Body of pancreas (tissue), 4 donors: ENCODE measurements around the gene DPY19L1. TPM values are rescaled to one million over a fixed set of nuclear protein-coding genes. Genes with fewer than 3 reads are reported as not detected.
"Not testable (repeated sequence)": the region's sequence is repeated elsewhere in the genome, so short reads cannot be mapped to it uniquely, and the experiment has no call there.

Experiments
- ATAC-seq: fragments of 150-250 bp; one replicate; pipeline ENCODE4 v1.9.1; 2016
- DNase-seq, 4 donors: peaks; one replicate each; pipeline ENCODE4 v3.0.0-alpha.2; 2019
- H3K27ac ChIP-seq, 4 donors: fragments of 200-600 bp; sonication (generic); 1 replicate in 3 of 4; 2 replicates in 1 of 4; pipeline versions ENCODE4 v1.5.1 to v1.6.1; 2016 to 2019; ENCODE audit warnings: mild to moderate bottlenecking in 1 of 4, mixed read lengths in 1 of 4, moderate library complexity in 1 of 4
- H3K27me3 ChIP-seq, 2 donors: fragments of 200-600 bp; sonication (generic); one replicate each; pipeline ENCODE4 v1.6.0; 2016; ENCODE audit warnings: mild to moderate bottlenecking in 1 of 2
- H3K36me3 ChIP-seq, 2 donors: fragments of 200-600 bp; sonication (generic); replicated peaks in 1 of 2; 2 replicates each; pipeline ENCODE4 v1.5.1; 2016; ENCODE audit warnings: low read depth in 2 of 2; ENCODE audit not compliant: insufficient read depth in 1 of 2
- H3K4me1 ChIP-seq: fragments of 200-600 bp; sonication (generic); one replicate; pipeline ENCODE4 v1.6.0; 2016
- H3K4me3 ChIP-seq, 2 donors: fragments of 200-600 bp; sonication (generic); 1 replicate in 1 of 2; 2 replicates in 1 of 2; pipeline ENCODE4 v1.5.1; 2016 to 2019
- H3K9me3 ChIP-seq, 3 donors: fragments of 200-600 bp; sonication (generic); 1 replicate in 2 of 3; 2 replicates in 1 of 3; pipeline ENCODE4 v1.5.1; 2016
- POLR2A ChIP-seq, 3 donors: fragments of 450-650 bp; IDR thresholded peaks; one replicate each; pipeline ENCODE4 v1.6.1; 2016; ENCODE audit warnings: antibody characterized with exemption in 3 of 3, mild to moderate bottlenecking in 2 of 3
- WGBS, 2 donors: methylation state at CpG; one replicate each; pipeline ENCODE4 v1.1.5; 2017; 5-methylcytosine and 5-hydroxymethylcytosine counted together
- intact Hi-C: fragments of 100-400 bp; cut with DNase I; formaldehyde crosslinking; loops from one replicate; pipeline ENCODE4 v1.15.1; 2023
- microRNA counts, 2 donors: library from miRNA; unstranded; fragments of <30 nt; microRNA quantifications; one replicate each; lab custom pipeline; 2017
- microRNA-seq, 2 donors: library from miRNA; unstranded; fragments of <30 nt; microRNA quantifications; one replicate each; pipeline ENCODE4, GENCODE V29; 2016; ENCODE audit warnings: borderline number of aligned reads in 2 of 2, borderline replicate concordance in 2 of 2
- small RNA-seq: library from RNA; depleted of rRNA; stranded (forward); fragments of <200 nt; gene quantifications from one replicate; pipeline ENCODE3, GENCODE V24; 2016
- total RNA-seq, 2 donors: library from RNA; depleted of rRNA; stranded (reverse); fragments of >200 nt; gene quantifications; one replicate each; pipeline ENCODE4 v1.1.0, GENCODE V29; 2016
- TF ChIP-seq, protein P1 (sequence below), 7 experiments: fragments of 450-650 bp in 4 of 7; fragments of 200-600 bp in 3 of 7; sonication (generic) in 3 of 7; IDR thresholded peaks; one replicate each; pipeline ENCODE4 v1.5.1; 2016 to 2019; ENCODE audit warnings: antibody characterized with exemption in 7 of 7

The DPY19L1 gene
- total RNA-seq, 2 donors from 2014 or later = 6.6 to 8.8 TPM

DNA sequence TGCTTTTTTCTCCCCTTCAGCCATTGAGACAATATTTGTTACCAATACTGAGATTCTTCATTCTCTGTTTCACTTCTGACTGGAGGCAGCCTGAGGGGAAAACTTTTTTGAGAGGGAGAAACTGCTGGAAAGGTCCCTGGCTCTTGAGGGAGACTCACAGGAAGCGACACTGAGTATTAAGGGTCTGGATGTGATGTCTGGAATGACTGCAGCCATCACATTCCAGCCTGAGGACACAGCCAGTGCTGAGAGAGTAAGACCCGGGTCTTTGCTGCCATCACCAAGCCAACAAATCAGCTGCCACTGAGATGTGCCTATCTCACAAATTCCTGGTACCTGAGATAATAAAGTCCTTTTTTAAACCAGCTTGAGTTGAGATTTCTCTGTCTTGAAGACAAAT lies 157.4 kb downstream of the DPY19L1 start:
- Histone ChIP-seq H3K9me3 (no peaks in the 10 kb centered on the region), H3K36me3 (no peaks in the 10 kb centered on the region), H3K27me3 (no peaks in the 10 kb centered on the region), H3K4me1 (no peaks in the 10 kb centered on the region), H3K27ac (no peak overlapping the region), H3K4me3 (no peak overlapping the region)
- DNase-seq = no peak
- ATAC-seq = no peak
- intact Hi-C loops = no loop called here
- TF ChIP-seq POLR2A (IDR thresholded peaks at IDR 0.05) = no peak
- TF ChIP-seq, protein P1, sequence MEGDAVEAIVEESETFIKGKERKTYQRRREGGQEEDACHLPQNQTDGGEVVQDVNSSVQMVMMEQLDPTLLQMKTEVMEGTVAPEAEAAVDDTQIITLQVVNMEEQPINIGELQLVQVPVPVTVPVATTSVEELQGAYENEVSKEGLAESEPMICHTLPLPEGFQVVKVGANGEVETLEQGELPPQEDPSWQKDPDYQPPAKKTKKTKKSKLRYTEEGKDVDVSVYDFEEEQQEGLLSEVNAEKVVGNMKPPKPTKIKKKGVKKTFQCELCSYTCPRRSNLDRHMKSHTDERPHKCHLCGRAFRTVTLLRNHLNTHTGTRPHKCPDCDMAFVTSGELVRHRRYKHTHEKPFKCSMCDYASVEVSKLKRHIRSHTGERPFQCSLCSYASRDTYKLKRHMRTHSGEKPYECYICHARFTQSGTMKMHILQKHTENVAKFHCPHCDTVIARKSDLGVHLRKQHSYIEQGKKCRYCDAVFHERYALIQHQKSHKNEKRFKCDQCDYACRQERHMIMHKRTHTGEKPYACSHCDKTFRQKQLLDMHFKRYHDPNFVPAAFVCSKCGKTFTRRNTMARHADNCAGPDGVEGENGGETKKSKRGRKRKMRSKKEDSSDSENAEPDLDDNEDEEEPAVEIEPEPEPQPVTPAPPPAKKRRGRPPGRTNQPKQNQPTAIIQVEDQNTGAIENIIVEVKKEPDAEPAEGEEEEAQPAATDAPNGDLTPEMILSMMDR (IDR thresholded peaks at IDR 0.05) = no peak
- WGBS, 2 donors = 40 to 50% methylated on average over 2 of the region's 2 CpGs

DNA sequence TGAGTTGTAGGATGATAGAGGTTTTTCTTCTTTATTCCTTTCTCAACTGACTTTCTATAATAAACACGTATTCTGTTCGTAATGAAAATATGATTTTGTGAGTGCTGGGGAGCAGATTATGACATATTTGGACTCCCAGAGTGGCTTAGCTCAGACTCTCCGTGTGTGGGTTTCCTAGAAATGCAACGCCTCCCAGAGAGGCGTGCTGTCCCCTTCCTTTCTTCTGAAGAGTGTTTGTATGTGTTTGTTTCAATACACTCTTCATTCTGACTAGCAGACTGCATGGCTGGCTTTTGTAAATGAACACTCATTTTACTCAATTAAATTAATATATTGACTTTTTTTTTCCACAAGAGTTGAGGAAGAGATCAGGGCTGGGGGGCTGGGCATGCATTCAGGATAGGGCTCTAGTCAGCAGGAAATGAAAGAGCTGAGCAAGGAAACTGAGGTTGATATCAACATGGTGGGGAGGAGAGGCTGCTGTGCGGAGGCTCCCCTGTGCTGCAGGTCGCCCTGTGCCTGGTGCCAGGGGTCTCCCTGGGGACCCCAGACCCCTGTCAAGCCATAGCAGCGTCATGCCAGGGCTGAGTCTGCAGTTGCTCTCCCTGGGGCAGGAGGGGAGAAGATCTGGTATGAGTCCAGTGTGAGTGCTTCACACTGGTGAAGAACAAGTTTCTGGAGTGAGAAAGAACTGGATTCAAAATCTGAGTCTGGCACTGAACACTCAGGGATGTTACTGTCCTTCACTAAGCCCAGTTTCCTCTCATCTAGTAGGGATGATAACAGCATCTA lies 158.1 kb downstream of the DPY19L1 start:
- DNase-seq, H3K4me1 ChIP-seq, H3K9me3 ChIP-seq, H3K4me3 ChIP-seq, H3K27ac ChIP-seq, intact Hi-C loops, H3K36me3 ChIP-seq, H3K27me3 ChIP-seq, ATAC-seq: not testable (repeated sequence)
- WGBS, 2 donors = 66 to 67% methylated on average over 8 of the region's 8 CpGs

MicroRNAs encoded within 50 kb of the gene (microRNA counts, 767-probe panel; counts per million panel counts)
- 0 to 736 counts per million in 2 donors for microRNA hsa-miR-548n (lab: Ali Mortazavi, UCI)

Small RNA genes lying within 50 kb of the gene (microRNA-seq; reads per million reads assigned to microRNA genes)
- gene MIR548N = 0.45 to 0.47 reads per million in 2 donors

Small RNA genes lying within 50 kb of the gene (small RNA-seq; reads per million reads assigned to genes)
- gene MIR548N (not detected), gene RF00322 (not detected)

Other genes with a start within 250 kb of the DPY19L1 start
- not detected for gene TBX20, start 216.6 kb upstream of the DPY19L1 start, total RNA-seq